ENCODE results near the gene HCK. TPM values are rescaled to one million over a fixed set of nuclear protein-coding genes. Genes with fewer than 3 reads are reported as not detected.

Gene HCK
- total RNA-seq, 1 experiment from 2014 or later: 0.17 TPM

- no peak for TF ChIP-seq ZBTB33 (IDR thresholded peaks at IDR 0.05; ENCODE audit: extremely low read depth, insufficient replicate concordance, low read length)
Observed at GRCh38 chr20:32019563-32020463, 32.2 kb upstream of the HCK start (continued).

- Histone ChIP-seq H3K4me2 (ENCODE audit: low read length) (no peak overlapping the region), H3K9me3 (ENCODE audit: control insufficient read depth in 1 of 2, insufficient read depth in 1 of 2, low read depth in 1 of 2, low read length in 2 of 2) (no peaks in the 10 kb centered on the region), H4K20me1 (ENCODE audit: insufficient read depth) (no peaks in the 10 kb centered on the region), H3K79me2 (ENCODE audit: insufficient read depth, low read length) (no peaks in the 10 kb centered on the region), H3K4me1 (ENCODE audit: control insufficient read depth in 1 of 2, insufficient read depth in 2 of 2, low read length in 2 of 2) (peaks cover 9 to 24% of the 10 kb centered on the region in 2 experiments), H3K4me3 (replicated peaks in 1 of 2; ENCODE audit: low read depth in 1 of 2, low read length in 2 of 2) (no peak overlapping the region), H3K36me3 (ENCODE audit: control insufficient read depth in 1 of 2, insufficient read depth in 2 of 2, low read length in 2 of 2) (no peaks in the 10 kb centered on the region), H3K9me2 (ENCODE audit: insufficient read depth) (no peaks in the 10 kb centered on the region), H3K9ac (ENCODE audit: low read length) (no peak overlapping the region), H3K27ac (ENCODE audit: low read depth, low read length) (no peak overlapping the region), H3K27me3 (ENCODE audit: insufficient read depth, low read length) (peaks cover 13% of the 10 kb centered on the region), H2AFZ (ENCODE audit: low read depth, low read length, poor library complexity, severe bottlenecking) (no peak overlapping the region)
- DNase-seq (ENCODE audit: low read depth, low spot score) (no peak), ATAC-seq (no peak)
- ChIA-PET RAD21 (ENCODE audit: low non-redundant PET in 1 of 2, low total read pairs in 2 of 2, uncharacterized antibody in 2 of 2, unreplicated experiment in 2 of 2) (no interaction called here), POLR2A (no interaction called here), CTCF (interaction anchor here (0.6 kb wide), 1 partner anchor 12 kb away, joined by 6 read pairs; no protein-coding TSS in a partner anchor)
- intact Hi-C loops (cut with micrococcal nuclease): no loop called here
- BruUV-seq (replicated peaks): no TSS peak
- TF ChIP-seq ZFX (IDR thresholded peaks at IDR 0.05): no peak
- TF ChIP-seq CTCF (IDR thresholded peaks at IDR 0.05 in 2 of 3, conservative IDR thresholded peaks at IDR 0.05 in 1 of 3; ENCODE audit: borderline replicate concordance in 1 of 3, insufficient read depth in 1 of 3, low read depth in 2 of 3, low read length in 2 of 3): no peak
- TF ChIP-seq ZBTB33 (IDR thresholded peaks at IDR 0.05; ENCODE audit: extremely low read depth, insufficient replicate concordance, low read length): no peak
- no peak for TF ChIP-seq TCF7L2 (IDR thresholded peaks at IDR 0.05; ENCODE audit: borderline replicate concordance, extremely low read depth, insufficient read depth, insufficient read length)
- no peak for TF ChIP-seq MAX (IDR thresholded peaks at IDR 0.05)
- TF ChIP-seq JUND (IDR thresholded peaks at IDR 0.05): no peak
- no peak for TF ChIP-seq YY1 (IDR thresholded peaks at IDR 0.05; ENCODE audit: extremely low read depth, insufficient replicate concordance, low read depth, low read length)
- no peak for TF ChIP-seq CEBPB (IDR thresholded peaks at IDR 0.05; ENCODE audit: low read depth)
- no peak for TF ChIP-seq SRF (IDR thresholded peaks at IDR 0.05; ENCODE audit: low read depth)
Observed at GRCh38 chr20:32021091-32021490, 31.0 kb upstream of the HCK start.
